HG03097 (cell line): Measurements from ENCODE around the gene SPI1.
"Not testable (repeated sequence)": the region's sequence is repeated elsewhere in the genome, so short reads cannot be mapped to it uniquely, and the experiment has no call there.

ENCODE experiments used
- ATAC-seq: cut with Tn5 transposase; IDR thresholded peaks from one replicate; pipeline ENCODE4 v1.9.1; 2021; ENCODE audit not compliant: unreplicated experiment, low FRiP score

SPI1 gene

DNA sequence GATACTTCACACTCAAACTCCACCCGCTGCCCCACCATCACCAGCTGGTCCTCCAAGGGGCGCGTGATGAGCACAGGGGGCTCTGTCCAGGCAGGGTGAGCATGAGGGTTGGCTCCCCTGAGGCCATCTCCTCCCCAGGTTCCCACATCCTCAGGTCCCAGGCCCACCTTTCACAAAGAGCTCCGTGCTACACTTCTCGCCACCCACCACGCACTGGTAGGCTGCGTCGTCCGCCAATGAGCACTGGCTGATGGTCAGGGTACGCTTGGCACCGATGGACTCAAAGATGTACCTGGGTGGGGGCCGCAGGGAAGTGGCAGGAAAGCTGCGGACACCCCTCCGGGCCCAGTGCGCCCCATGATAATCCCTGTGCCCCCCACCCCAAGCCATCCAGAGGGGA is 35.5 kb downstream of the SPI1 start:
- no peak for ATAC-seq

- ATAC-seq, result no peak
Measured at GRCh38 chr11:47342036-47342803, 36.1 kb downstream of the SPI1 start.

DNA sequence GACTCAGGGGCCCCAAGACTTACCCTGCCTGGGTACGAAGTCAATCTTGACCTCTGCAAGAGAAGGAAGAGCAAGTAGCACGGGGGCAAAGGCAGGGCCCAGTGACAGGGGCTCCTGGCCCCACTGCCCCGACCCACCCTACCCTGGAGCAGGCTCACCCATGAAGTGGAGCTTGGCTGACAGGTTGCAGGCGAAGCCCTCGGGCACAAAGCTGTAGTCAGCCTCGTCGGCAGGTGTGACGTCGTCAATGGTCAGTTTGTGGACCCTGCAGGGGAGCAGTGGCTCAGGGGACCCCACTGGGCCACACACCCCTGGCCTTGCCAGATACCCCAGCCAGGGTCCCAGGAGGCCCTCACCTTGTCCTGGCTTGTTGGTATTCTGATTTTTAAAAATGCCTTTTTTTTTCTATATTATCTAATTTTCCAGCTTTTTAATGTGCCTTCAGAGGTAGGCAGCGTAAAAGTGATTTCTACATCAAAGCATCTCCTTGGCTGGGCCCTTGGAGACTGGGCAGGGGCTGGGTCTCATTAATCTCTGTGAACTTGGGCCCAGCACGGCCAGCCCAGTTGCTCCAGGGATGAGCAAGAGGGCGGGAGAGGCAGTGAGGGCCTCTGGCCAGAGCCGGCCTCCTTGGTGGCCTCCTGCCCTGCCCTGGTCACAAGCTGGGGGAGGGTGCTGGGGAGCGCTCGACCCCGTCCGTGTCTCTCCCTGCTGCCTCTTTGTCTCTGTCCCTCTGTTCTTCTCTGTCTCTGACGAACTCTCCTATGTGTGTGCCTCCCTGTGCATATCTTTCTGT is 37.2 kb downstream of the SPI1 start:
- no peak for ATAC-seq

DNA sequence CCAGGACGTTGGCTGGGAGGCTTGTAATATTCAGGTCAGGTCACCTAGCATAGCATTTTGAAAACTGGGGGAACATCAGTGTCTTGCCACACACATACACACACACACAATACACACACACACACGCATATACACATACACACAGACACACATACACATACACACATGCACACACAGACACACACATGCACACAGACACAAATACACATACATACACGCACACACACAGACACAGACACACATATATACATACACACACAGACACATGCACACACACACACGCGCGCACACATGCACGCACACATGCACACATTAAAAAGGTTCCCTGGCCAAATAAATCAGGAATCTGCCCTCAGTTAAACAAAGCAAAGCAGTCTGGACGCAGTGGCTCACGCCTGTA is 38.3 kb downstream of the SPI1 start:
- no peak for ATAC-seq

DNA sequence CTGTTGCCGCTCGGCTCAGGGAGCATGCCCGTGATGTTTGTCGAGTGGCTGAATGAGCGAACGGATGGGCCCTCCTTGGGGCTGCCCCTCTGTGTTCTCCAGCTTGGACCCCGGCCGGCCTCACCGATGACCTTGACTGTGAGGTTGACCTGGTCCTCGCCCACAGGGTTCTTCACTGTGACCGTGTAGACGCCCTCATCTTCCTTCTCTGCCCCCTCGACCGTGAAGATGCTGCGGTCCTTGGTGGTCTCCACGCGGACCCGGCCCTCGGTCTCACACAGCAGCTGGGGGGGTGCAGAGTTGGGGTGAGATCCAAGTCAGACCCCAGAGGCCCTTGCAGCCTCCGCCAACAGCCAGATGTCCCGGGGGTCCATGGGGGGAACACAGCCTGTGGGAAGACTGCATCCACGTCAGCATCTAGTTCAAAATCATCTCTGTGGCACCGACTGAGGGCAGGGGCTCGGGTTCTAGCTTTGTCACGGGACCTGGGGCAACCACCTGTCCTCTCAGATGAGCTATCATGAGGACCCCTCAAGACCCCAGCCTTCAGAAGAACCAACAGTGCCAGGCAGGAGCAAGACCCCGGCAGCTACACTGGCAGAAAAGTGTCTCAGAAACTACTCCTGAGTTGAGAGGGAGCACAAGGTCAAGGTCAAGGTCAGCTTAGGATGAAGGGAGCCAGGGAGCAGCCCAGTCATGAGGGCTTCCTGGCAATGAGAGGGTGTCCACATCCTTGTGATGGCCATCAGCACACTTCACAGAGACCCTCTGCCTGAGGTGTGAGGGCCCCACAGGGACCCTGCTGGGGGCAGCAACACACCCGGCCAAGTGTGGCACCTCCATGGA is 39.7 kb downstream of the SPI1 start:
- ATAC-seq, result no peak

DNA sequence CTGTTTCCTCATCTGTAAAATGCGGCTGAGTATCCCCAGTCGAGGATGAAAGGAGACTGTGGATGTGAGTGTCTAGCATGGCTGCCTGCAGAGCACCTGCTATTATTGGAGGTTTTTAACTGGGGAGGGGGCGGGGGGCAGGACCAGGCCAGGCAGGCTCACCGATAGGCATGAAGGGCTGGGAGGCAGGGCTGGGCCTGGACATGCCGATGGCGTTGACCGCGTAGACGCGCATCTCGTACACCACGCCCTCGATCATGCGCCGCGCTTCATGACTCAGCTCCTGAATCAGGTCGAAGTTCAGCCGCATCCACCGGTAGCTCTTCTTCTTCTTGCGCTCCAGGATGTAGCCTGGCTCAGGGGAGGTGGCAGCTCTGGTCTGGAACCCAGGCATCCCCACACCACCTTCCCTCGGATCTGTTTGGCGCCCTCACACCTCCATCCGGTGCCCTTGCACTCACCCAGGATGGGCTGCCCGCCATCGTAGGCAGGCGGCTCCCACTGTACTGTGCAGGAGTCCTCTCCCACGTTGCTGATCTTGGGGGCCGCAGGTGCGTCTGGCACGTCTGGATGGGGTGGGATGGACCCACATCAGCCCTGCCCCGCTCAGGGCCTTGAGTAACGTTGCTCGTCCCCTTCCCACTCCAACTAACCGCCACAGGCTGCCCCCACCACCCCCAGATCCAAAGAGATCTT is 41.0 kb downstream of the SPI1 start:
- no peak for ATAC-seq

- ATAC-seq, result no peak
Measured at GRCh38 chr11:47336595-47336994, 41.8 kb downstream of the SPI1 start.

- ATAC-seq, result no peak
Measured at GRCh38 chr11:47335733-47336132, 42.6 kb downstream of the SPI1 start.

- not testable (repeated sequence) for ATAC-seq
Measured at GRCh38 chr11:47334699-47335411, 43.5 kb downstream of the SPI1 start.

DNA sequence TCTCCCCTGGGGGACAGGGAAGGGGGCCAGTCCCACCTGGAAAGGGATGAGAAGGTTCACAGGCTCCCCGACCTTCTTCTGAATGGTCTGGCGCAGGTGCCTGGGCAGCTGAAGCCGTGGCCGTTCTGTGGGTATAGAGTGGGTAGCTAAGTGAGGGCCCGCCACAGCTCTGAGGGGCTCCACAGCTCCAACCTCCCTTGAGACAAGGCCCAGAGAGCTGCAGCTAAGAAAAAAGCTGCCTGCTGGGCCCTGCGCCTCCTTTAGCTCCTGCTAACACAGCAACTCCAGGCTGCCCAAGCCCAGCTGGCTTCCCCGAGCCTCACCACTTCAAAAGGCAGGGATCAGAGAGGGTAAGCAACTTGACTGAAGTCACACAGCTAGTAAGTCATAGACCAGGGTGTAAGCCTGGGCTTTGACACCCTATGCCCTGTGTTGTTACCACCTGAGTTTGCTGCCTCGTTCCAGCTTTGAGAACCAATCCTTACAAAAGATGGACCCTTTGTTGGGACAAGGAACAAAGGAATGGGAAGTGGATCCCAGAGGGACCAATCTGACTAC is 44.4 kb downstream of the SPI1 start:
- ATAC-seq, result no peak

- no peak for ATAC-seq
Measured at GRCh38 chr11:47333526-47333845, 44.9 kb downstream of the SPI1 start.

DNA sequence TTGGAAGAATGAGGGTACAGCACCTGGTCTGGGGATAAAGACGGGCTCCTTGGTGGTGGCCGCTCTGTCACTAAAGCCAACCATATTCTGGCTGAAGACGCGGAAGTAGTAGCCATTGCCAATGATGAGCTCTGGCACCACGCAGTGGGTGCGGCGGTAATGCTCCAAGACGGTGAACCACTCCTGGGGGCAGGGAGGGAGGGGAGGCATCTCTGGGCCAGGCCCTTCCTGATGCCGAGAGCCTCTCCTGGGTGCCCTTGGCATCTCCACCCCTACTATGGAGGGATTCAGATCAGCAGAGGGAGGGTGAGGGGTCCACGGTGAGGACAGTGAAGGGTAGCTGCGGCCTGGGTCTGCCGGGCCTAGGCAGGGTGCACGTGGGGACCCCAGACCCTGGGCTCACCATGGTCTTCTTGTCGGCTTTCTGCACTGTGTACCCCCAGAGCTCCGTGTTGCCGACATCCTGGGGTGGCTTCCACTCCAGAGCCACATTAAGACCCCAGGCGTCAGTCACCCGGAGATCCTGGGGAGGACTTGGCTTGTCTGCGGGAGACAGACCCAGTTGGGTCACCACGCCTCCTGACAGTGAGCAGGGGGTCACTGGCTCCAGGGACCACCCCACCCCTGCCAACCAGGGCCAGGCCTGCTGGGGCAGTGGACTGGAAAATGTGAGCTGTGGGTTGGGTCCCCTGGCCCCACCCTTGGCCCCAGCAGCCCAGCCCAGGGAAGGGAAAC is 45.4 kb downstream of the SPI1 start:
- ATAC-seq, result no peak

- ATAC-seq, result no peak
Measured at GRCh38 chr11:47332303-47332711, 46.0 kb downstream of the SPI1 start.

- ATAC-seq, result no peak
Measured at GRCh38 chr11:47331454-47332302, 46.7 kb downstream of the SPI1 start.

DNA sequence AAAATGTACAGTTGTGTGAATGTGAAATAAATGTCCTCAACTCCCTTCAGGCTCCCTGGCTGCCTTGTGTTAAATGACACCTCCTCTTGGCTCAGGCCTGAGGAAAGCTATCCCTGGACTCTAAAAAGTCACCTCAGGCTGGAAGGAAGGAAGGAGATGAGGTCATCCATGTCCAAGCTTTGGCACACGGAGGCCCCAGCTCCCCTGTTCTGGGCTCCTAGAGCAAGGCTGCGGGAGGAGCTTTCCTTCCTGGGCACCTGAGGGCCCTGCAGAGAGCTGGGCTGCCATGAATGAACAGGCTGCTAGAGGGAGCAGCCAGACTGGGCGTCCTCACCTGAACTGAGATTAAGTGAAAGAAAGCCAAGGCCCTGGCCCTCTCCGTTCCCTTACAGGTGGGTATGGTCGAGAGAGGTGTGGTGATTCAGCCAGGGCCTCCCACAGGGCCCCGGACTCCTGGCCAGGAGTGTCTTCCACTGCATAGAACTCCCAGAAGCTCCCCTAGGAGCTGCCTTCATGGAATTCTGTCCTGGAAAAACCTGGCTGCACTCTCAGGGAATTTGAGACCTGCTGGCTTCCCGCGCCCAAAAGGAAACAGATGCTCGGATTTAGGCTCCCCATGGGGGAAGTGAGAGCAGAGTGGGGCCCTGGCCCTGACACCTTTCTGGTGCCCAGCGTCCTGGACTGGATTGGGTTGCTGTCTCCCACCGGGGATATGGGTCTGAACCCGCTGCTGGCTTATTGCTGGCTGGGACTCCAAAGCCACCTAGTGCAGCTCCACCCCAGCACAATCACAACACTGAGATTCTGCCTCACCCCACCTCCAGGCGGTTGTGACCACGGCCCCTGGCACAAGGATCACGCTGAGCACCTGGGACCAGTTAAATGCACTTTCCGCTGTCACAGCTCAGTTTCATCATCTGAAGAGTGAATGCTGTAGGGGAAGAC is 48.1 kb downstream of the SPI1 start:
- ATAC-seq, result no peak

DNA sequence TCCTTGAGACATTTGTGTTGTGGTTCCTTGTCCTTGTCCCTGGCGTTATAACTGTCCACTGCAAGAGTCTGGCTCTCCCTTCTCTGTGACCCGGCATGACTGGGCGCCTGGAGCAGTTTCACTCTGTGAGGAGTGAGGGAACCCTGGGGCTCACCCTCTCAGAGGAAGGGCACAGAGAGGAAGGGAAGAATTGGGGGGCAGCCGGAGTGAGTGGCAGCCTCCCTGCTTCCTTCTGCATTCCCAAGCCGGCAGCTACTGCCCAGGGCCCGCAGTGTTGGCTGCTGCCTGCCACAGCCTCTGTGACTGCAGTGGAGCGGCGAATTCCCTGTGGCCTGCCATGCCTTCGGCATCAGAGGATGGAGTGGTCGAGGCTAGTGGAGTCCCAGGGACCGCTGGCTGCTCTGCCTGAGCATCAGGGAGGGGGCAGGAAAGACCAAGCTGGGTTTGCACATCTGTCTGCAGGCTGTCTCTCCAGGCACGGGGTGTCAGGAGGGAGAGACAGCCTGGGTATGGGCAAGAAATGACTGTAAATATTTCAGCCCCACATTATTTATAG is 48.8 kb downstream of the SPI1 start:
- ATAC-seq, result no peak
